Mesothelial cell of epicardium (in vitro differentiated cells): ENCODE results near the gene ANKS1B. TPM values are rescaled to one million over a fixed set of nuclear protein-coding genes. Genes with fewer than 3 reads are reported as not detected.

Experiments used
- DNase-seq, 2 experiments: peaks; one replicate each; pipeline ENCODE4 v3.0.0; 2021; ENCODE audit warnings: low spot score in 2 of 2; ENCODE audit not compliant: unreplicated experiment in 2 of 2
- H3K27ac Mint-ChIP-seq: 2 replicates; pipeline ENCODE4 v1.8.0; 2021; ENCODE audit warnings: mixed read lengths
- H3K27me3 Mint-ChIP-seq: 2 replicates; pipeline ENCODE4 v1.8.0; 2021; ENCODE audit warnings: low read depth, mixed read lengths
- H3K36me3 Mint-ChIP-seq: 2 replicates; pipeline ENCODE4 v1.8.0; 2021; ENCODE audit warnings: mixed read lengths
- H3K4me1 Mint-ChIP-seq: 2 replicates; pipeline ENCODE4 v1.8.0; 2021; ENCODE audit warnings: mixed read lengths
- H3K4me3 Mint-ChIP-seq: 2 replicates; pipeline ENCODE4 v1.8.0; 2021; ENCODE audit warnings: mild to moderate bottlenecking, moderate library complexity, mixed read lengths
- H3K9me3 Mint-ChIP-seq: 2 replicates; pipeline ENCODE4 v1.8.0; 2021; ENCODE audit warnings: mixed read lengths
- CTCF ChIP-seq: fragments of 200-600 bp; sonication (generic); IDR thresholded peaks from one replicate; pipeline ENCODE4 v1.5.0; 2021; ENCODE audit warnings: antibody characterized with exemption; ENCODE audit not compliant: unreplicated experiment
- total RNA-seq: library from RNA; stranded (reverse); gene quantifications from 3 replicates; pipeline ENCODE4 v1.2.1, GENCODE V29; 2021

ANKS1B gene
- total RNA-seq, 1 donor from 2014 or later: 8.8 TPM

GRCh38 chr12:99309812-99310211 is 674.9 kb downstream of the ANKS1B start:
- Mint-ChIP-seq H3K27me3 (peaks cover 12% of the 10 kb centered on the region), H3K27ac (no peak overlapping the region), H3K36me3 (no peaks in the 10 kb centered on the region), H3K9me3 (peaks cover 8% of the 10 kb centered on the region), H3K4me3 (no peak overlapping the region), H3K4me1 (no peaks in the 10 kb centered on the region)
- DNase-seq: no peak
- TF ChIP-seq CTCF: no peak

- Mint-ChIP-seq H3K27ac (no peak overlapping the region), H3K4me1 (no peaks in the 10 kb centered on the region), H3K27me3 (peaks cover 12% of the 10 kb centered on the region), H3K9me3 (peaks cover 7% of the 10 kb centered on the region), H3K36me3 (no peaks in the 10 kb centered on the region), H3K4me3 (no peak overlapping the region)
- no peak for DNase-seq
- no peak for TF ChIP-seq CTCF
Measured at GRCh38 chr12:99302874-99303273, 681.9 kb downstream of the ANKS1B start.

- no peak for DNase-seq
- H3K4me3 Mint-ChIP-seq: no peak overlapping the region
- H3K36me3 Mint-ChIP-seq: peaks cover 2% of the 10 kb centered on the region
- H3K27me3 Mint-ChIP-seq: no peaks in the 10 kb centered on the region
- peaks cover 35% of the 10 kb centered on the region for H3K9me3 Mint-ChIP-seq
- H3K27ac Mint-ChIP-seq: no peak overlapping the region
- TF ChIP-seq CTCF: no peak
- peaks cover 3% of the 10 kb centered on the region for H3K4me1 Mint-ChIP-seq
Measured at GRCh38 chr12:99287136-99287535, 697.6 kb downstream of the ANKS1B start.

- no peak for TF ChIP-seq CTCF
- no peak overlapping the region for H3K4me3 Mint-ChIP-seq
- DNase-seq: no peak
- H3K9me3 Mint-ChIP-seq: peaks cover 12% of the 10 kb centered on the region
- no peaks in the 10 kb centered on the region for H3K36me3 Mint-ChIP-seq
- peaks cover 3% of the 10 kb centered on the region for H3K4me1 Mint-ChIP-seq
- H3K27ac Mint-ChIP-seq: no peak overlapping the region
- H3K27me3 Mint-ChIP-seq: no peaks in the 10 kb centered on the region
Measured at GRCh38 chr12:99284161-99284560, 700.6 kb downstream of the ANKS1B start.

- TF ChIP-seq CTCF: no peak
- H3K9me3 Mint-ChIP-seq: no peaks in the 10 kb centered on the region
- H3K27ac Mint-ChIP-seq: no peak overlapping the region
- H3K4me3 Mint-ChIP-seq: no peak overlapping the region
- peaks cover 3% of the 10 kb centered on the region for H3K4me1 Mint-ChIP-seq
- H3K36me3 Mint-ChIP-seq: no peaks in the 10 kb centered on the region
- no peak for DNase-seq
- H3K27me3 Mint-ChIP-seq: no peaks in the 10 kb centered on the region
Measured at GRCh38 chr12:99282624-99283023, 702.1 kb downstream of the ANKS1B start.

- peaks cover 2% of the 10 kb centered on the region for H3K9me3 Mint-ChIP-seq
- H3K4me1 Mint-ChIP-seq: peaks cover 3% of the 10 kb centered on the region
- H3K27ac Mint-ChIP-seq: no peak overlapping the region
- no peaks in the 10 kb centered on the region for H3K27me3 Mint-ChIP-seq
- DNase-seq: no peak
- no peak overlapping the region for H3K4me3 Mint-ChIP-seq
- no peak for TF ChIP-seq CTCF
- H3K36me3 Mint-ChIP-seq: no peaks in the 10 kb centered on the region
Measured at GRCh38 chr12:99282086-99282485, 702.6 kb downstream of the ANKS1B start.
